ENCODE results near the gene DGKZ. TPM values are rescaled to one million over a fixed set of nuclear protein-coding genes. Genes with fewer than 3 reads are reported as not detected.

DGKZ gene
- total RNA-seq, 4 donors from 2014 or later = 38.5 to 53.1 (median 45.7) TPM

GRCh38 chr11:46383974-46384701, 36.9 kb downstream of the DGKZ start:
- Histone ChIP-seq H3K4me3 (no peak overlapping the region), H3K27ac (no peak overlapping the region), H3K27me3 (peaks cover 0 to 71% (median 3%) of the 10 kb centered on the region in 4 donors), H3K36me3 (no peaks in the 10 kb centered on the region), H3K4me1 (peaks cover 17 to 50% (median 17%) of the 10 kb centered on the region in 3 donors), H3K9me3 (no peaks in the 10 kb centered on the region)
- no peak for DNase-seq
- 73 to 89% methylated on average over 1 to 5 of the region's 12 CpGs for WGBS, 2 donors
- TF ChIP-seq, protein P1, sequence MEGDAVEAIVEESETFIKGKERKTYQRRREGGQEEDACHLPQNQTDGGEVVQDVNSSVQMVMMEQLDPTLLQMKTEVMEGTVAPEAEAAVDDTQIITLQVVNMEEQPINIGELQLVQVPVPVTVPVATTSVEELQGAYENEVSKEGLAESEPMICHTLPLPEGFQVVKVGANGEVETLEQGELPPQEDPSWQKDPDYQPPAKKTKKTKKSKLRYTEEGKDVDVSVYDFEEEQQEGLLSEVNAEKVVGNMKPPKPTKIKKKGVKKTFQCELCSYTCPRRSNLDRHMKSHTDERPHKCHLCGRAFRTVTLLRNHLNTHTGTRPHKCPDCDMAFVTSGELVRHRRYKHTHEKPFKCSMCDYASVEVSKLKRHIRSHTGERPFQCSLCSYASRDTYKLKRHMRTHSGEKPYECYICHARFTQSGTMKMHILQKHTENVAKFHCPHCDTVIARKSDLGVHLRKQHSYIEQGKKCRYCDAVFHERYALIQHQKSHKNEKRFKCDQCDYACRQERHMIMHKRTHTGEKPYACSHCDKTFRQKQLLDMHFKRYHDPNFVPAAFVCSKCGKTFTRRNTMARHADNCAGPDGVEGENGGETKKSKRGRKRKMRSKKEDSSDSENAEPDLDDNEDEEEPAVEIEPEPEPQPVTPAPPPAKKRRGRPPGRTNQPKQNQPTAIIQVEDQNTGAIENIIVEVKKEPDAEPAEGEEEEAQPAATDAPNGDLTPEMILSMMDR (IDR thresholded peaks at IDR 0.05) = no peak
- TF ChIP-seq POLR2A (IDR thresholded peaks at IDR 0.05) = no peak
- intact Hi-C loops (cut with DNase I) = no loop called here

DNA sequence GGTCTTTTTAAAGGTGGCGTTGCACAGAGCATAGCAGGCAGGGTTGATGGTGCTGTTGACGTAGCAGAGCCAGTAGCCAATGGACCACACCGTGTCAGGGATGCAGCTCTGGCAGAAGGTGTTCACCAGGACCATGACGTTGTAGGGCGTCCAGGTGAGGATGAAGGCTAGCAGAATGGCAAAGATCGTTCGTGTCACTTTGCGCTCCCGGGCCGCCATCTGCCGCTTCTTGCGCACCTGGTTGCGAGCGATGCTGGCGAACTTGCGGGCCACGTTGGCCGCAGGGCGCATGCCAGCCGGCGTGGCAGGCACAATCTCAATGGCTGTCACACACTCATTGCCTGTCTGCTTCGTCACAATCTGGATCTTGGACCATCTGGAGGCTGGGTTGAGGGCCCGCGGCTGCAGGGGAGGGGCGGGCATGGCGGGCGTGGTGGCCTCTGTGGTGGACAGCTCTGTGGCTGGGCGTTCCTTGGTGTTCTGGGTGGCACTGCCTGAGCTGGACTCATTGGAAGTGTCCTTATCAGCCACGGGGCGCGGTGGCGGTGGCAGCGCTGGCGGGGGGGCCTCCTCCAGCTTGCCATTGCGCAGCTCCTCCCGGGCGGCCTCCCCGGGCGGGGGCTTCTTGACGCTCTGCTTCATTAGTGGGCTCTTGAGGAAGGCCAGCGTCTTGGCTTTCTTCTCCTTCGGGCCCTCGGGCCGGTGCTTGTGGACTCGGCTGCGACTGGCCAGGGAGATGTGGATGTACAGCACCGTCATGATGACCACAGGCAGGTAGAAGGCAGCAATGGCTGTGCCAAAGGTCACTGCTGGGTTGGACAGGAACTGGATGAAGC, 38.1 kb downstream of the DGKZ start:
- no peak for DNase-seq
- TF ChIP-seq POLR2A (IDR thresholded peaks at IDR 0.05) = no peak
- TF ChIP-seq, protein P1 (IDR thresholded peaks at IDR 0.05) = no peak
- H3K36me3 ChIP-seq = no peaks in the 10 kb centered on the region
- no peaks in the 10 kb centered on the region for H3K9me3 ChIP-seq
- peaks cover 24 to 50% (median 25%) of the 10 kb centered on the region in 3 donors for H3K4me1 ChIP-seq
- H3K4me3 ChIP-seq = no peak overlapping the region
- H3K27ac ChIP-seq = no peak overlapping the region
- intact Hi-C loops (cut with DNase I) = loop anchor here (5.0 kb wide), 1 partner anchor 147 kb away; no protein-coding TSS in a partner anchor
- WGBS, 2 donors = 94 to 96% methylated on average over 19 to 26 of the region's 47 CpGs
- peaks cover 9 to 84% (median 12%) of the 10 kb centered on the region in 4 donors for H3K27me3 ChIP-seq

GRCh38 chr11:46386005-46386578, 38.8 kb downstream of the DGKZ start:
- WGBS, 2 donors = 89 to 96% methylated on average over 22 to 25 of the region's 25 CpGs
- intact Hi-C loops (cut with DNase I) = loop anchor here (5.0 kb wide), 1 partner anchor 146 kb away; no protein-coding TSS in a partner anchor
- peaks cover 16 to 91% (median 20%) of the 10 kb centered on the region in 4 donors for H3K27me3 ChIP-seq

GRCh38 chr11:46386674-46387073, 39.4 kb downstream of the DGKZ start:
- no peaks in the 10 kb centered on the region for H3K9me3 ChIP-seq
- no peak for DNase-seq
- H3K27me3 ChIP-seq = peaks cover 19 to 95% (median 22%) of the 10 kb centered on the region in 4 donors
- H3K27ac ChIP-seq = no peak overlapping the region
- WGBS, 2 donors = 65 to 70% methylated on average over 4 of the region's 4 CpGs
- intact Hi-C loops (cut with DNase I) = loop anchor here (5.0 kb wide), 1 partner anchor 146 kb away; no protein-coding TSS in a partner anchor
- no peak overlapping the region for H3K4me3 ChIP-seq
- TF ChIP-seq, protein P1 (IDR thresholded peaks at IDR 0.05) = no peak
- no peak for TF ChIP-seq POLR2A (IDR thresholded peaks at IDR 0.05)
- H3K4me1 ChIP-seq = peaks cover 34 to 50% (median 35%) of the 10 kb centered on the region in 3 donors
- no peaks in the 10 kb centered on the region for H3K36me3 ChIP-seq

More at GRCh38 chr11:46386005-46386578, 38.8 kb downstream of the DGKZ start:
- DNase-seq = no peak
- no peaks in the 10 kb centered on the region for H3K36me3 ChIP-seq
- no peak overlapping the region for H3K4me3 ChIP-seq
- no peak overlapping the region for H3K27ac ChIP-seq
- peaks cover 31 to 50% (median 31%) of the 10 kb centered on the region in 3 donors for H3K4me1 ChIP-seq
- TF ChIP-seq, protein P1 (IDR thresholded peaks at IDR 0.05) = no peak
- TF ChIP-seq POLR2A (IDR thresholded peaks at IDR 0.05) = no peak
- H3K9me3 ChIP-seq = no peaks in the 10 kb centered on the region
